Testis (tissue), 2 donors: ENCODE data around the gene HOXB3.

ENCODE experiments used
- CTCF ChIP-seq, 3 experiments: fragments of 450-650 bp in 2 of 3; fragments of 200-600 bp in 1 of 3; sonication (generic) in 1 of 3; IDR thresholded peaks; one replicate each; pipeline ENCODE4 v1.5.1; 2016 to 2019; ENCODE audit warnings: antibody characterized with exemption in 3 of 3, mild to moderate bottlenecking in 2 of 3, moderate library complexity in 1 of 3
- POLR2A ChIP-seq: fragments of 450-650 bp; IDR thresholded peaks from one replicate; pipeline ENCODE4 v1.6.1; 2017; ENCODE audit warnings: antibody characterized with exemption, mild to moderate bottlenecking, moderate library complexity

GRCh38 chr17:48619826-48620449 lies 29.9 kb upstream of the HOXB3 start:
- TF ChIP-seq CTCF (IDR thresholded peaks at IDR 0.05) (no peak), POLR2A (no peak)
